ENCODE data around the gene GATAD1.
A peak's percentile ranks its signal among the peaks of the same experiment; 100 is the strongest.

GATAD1 gene

DNA sequence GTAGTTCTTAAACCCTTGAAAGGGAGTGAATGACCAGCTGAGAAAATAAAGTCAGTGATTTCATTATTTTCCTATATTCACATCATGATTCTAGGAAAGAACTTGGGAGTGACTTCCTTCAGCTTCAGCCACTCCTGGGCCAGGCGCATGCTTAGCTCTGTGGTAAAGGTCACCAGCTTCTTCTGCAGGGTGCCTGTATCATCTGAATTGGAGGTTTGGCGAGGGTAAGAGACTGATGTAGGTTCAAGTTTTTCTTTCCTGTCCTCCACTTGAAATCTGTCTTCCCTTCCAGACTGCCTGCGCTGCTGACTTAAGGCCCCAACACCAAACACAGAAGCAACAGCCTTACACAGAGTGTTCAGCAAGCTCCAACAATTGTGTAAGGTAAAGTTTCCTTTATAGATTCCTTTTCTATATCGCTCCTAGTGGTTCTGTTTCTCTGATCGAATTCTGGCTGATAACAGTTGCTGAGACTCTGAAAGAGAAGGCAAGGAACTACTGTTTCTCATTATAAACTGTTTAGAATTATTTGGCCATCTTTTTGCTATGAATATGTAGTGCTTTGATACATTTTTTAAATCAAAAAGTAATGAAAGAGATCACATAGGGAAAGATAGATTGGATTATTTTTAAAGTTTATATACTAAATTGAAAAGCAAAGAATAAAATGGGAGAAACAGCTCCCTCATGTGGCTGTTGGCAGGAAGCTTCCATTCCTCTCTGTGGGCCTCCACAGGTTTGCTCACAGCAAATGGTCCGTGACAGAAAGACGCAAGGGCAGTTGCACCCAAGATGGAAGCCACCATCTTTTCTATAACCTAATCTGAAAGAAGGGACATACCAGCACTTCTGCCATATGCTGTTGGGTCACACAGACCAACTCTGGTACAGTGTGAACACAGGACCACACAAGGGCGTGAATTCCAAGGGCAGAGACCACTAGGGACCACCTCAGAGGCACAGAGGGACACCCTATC lies 14.0 kb downstream of the GATAD1 start:
- H3K4me2 ChIP-seq (ENCODE audit: low read depth, low read length, poor library complexity, severe bottlenecking): no peak overlapping the region
- no peaks in the 10 kb centered on the region for H3K4me1 ChIP-seq (ENCODE audit: insufficient read depth, low read length, poor library complexity, severe bottlenecking)
- H3K79me2 ChIP-seq (ENCODE audit: insufficient read depth, low read length): no peaks in the 10 kb centered on the region
- no peak overlapping the region for H3K9ac ChIP-seq (ENCODE audit: low read depth, low read length, poor library complexity, severe bottlenecking)
- no peak overlapping the region for H2AFZ ChIP-seq (ENCODE audit: low read length)
- H3K4me3 ChIP-seq (ENCODE audit: low read length, poor library complexity, severe bottlenecking): no peak overlapping the region
- no peaks in the 10 kb centered on the region for H3F3A ChIP-seq (ENCODE audit: low read depth)
- H3K27me3 ChIP-seq (ENCODE audit: insufficient read depth, low read length, poor library complexity, severe bottlenecking): no peaks in the 10 kb centered on the region
- no peaks in the 10 kb centered on the region for H3K9me3 ChIP-seq (ENCODE audit: insufficient read depth, low read depth, low read length)
- no peaks in the 10 kb centered on the region for H3K9me2 ChIP-seq (replicated peaks; ENCODE audit: low read depth, low read length)
- no peak for TF ChIP-seq EZH2phosphoT487 (IDR thresholded peaks at IDR 0.05; ENCODE audit: borderline replicate concordance)
- TF ChIP-seq, protein P1, sequence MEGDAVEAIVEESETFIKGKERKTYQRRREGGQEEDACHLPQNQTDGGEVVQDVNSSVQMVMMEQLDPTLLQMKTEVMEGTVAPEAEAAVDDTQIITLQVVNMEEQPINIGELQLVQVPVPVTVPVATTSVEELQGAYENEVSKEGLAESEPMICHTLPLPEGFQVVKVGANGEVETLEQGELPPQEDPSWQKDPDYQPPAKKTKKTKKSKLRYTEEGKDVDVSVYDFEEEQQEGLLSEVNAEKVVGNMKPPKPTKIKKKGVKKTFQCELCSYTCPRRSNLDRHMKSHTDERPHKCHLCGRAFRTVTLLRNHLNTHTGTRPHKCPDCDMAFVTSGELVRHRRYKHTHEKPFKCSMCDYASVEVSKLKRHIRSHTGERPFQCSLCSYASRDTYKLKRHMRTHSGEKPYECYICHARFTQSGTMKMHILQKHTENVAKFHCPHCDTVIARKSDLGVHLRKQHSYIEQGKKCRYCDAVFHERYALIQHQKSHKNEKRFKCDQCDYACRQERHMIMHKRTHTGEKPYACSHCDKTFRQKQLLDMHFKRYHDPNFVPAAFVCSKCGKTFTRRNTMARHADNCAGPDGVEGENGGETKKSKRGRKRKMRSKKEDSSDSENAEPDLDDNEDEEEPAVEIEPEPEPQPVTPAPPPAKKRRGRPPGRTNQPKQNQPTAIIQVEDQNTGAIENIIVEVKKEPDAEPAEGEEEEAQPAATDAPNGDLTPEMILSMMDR (conservative IDR thresholded peaks at IDR 0.05; ENCODE audit: low read length): peak; percentile 89
- H4K20me1 ChIP-seq (ENCODE audit: insufficient read depth, low read length, poor library complexity, severe bottlenecking): no peaks in the 10 kb centered on the region
- peaks cover 4% of the 10 kb centered on the region; the same call in 1 of the 2 replicates for H3K36me3 ChIP-seq (ENCODE audit: insufficient read depth, low read length)

DNA sequence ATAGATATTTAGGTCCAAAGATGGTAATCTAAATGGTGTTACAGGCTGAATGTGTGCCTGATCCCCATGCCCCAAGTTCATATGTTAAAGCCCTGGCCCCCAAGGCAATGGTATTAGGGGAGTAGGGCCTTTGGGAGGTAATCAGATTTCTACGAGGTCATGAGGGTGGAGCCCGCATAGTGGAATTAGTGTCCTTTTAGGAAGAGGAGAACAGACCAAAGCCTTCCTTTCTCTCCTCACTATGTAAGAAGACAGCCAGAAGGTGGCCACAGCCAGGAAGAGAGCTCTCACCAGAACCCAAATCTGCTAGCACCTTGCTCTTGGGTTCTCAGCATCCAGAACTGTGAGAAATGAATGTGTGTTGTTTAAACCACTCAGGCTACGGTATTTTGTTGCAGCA lies 15.3 kb downstream of the GATAD1 start:
- Histone ChIP-seq H3K27me3 (ENCODE audit: insufficient read depth, low read length, poor library complexity, severe bottlenecking) (no peaks in the 10 kb centered on the region), H2AFZ (ENCODE audit: low read length) (no peak overlapping the region), H3K79me2 (ENCODE audit: insufficient read depth, low read length) (no peaks in the 10 kb centered on the region), H3K4me1 (ENCODE audit: insufficient read depth, low read length, poor library complexity, severe bottlenecking) (no peaks in the 10 kb centered on the region), H3K36me3 (ENCODE audit: insufficient read depth, low read length) (no peaks in the 10 kb centered on the region), H4K20me1 (ENCODE audit: insufficient read depth, low read length, poor library complexity, severe bottlenecking) (no peaks in the 10 kb centered on the region), H3K9me3 (ENCODE audit: insufficient read depth, low read depth, low read length) (no peaks in the 10 kb centered on the region), H3K9ac (ENCODE audit: low read depth, low read length, poor library complexity, severe bottlenecking) (no peak overlapping the region), H3K4me2 (ENCODE audit: low read depth, low read length, poor library complexity, severe bottlenecking) (no peak overlapping the region), H3F3A (ENCODE audit: low read depth) (no peaks in the 10 kb centered on the region), H3K4me3 (ENCODE audit: low read length, poor library complexity, severe bottlenecking) (no peak overlapping the region), H3K9me2 (replicated peaks; ENCODE audit: low read depth, low read length) (no peaks in the 10 kb centered on the region)
- TF ChIP-seq EZH2phosphoT487 (IDR thresholded peaks at IDR 0.05; ENCODE audit: borderline replicate concordance): no peak
- TF ChIP-seq, protein P1 (conservative IDR thresholded peaks at IDR 0.05; ENCODE audit: low read length): no peak

DNA sequence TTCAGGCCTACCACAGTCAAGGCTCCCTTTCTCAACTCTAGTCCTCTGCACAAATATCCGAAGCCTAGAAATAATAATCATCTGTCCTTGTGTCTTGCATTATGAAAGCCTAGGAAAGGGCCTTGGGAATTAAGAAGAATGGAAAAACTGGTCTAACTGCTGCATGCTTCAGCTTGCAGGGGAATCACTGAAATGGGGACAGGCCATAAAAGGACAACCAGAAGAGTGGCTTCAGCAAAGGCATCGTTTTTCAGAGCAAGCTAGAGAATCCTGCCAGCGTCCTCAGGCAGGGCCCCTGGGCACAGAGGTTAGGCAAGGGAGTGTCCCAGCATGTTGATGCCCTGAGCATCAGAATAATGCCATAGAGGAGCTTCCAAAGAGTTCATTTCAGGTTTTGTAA lies 17.2 kb downstream of the GATAD1 start:
- Histone ChIP-seq H3K4me3 (ENCODE audit: low read length, poor library complexity, severe bottlenecking) (no peak overlapping the region), H3F3A (ENCODE audit: low read depth) (no peaks in the 10 kb centered on the region), H3K9me2 (replicated peaks; ENCODE audit: low read depth, low read length) (no peaks in the 10 kb centered on the region), H3K4me2 (ENCODE audit: low read depth, low read length, poor library complexity, severe bottlenecking) (no peak overlapping the region), H2AFZ (ENCODE audit: low read length) (no peak overlapping the region), H3K27me3 (ENCODE audit: insufficient read depth, low read length, poor library complexity, severe bottlenecking) (no peaks in the 10 kb centered on the region), H3K9ac (ENCODE audit: low read depth, low read length, poor library complexity, severe bottlenecking) (no peak overlapping the region), H3K36me3 (ENCODE audit: insufficient read depth, low read length) (no peaks in the 10 kb centered on the region), H3K4me1 (ENCODE audit: insufficient read depth, low read length, poor library complexity, severe bottlenecking) (no peaks in the 10 kb centered on the region), H3K9me3 (ENCODE audit: insufficient read depth, low read depth, low read length) (no peaks in the 10 kb centered on the region), H3K79me2 (ENCODE audit: insufficient read depth, low read length) (no peaks in the 10 kb centered on the region), H4K20me1 (ENCODE audit: insufficient read depth, low read length, poor library complexity, severe bottlenecking) (no peaks in the 10 kb centered on the region)
- TF ChIP-seq, protein P1 (conservative IDR thresholded peaks at IDR 0.05; ENCODE audit: low read length): no peak
- TF ChIP-seq EZH2phosphoT487 (IDR thresholded peaks at IDR 0.05; ENCODE audit: borderline replicate concordance): no peak

Measured in Loucy (cell line).